ENCODE data around the gene AKR1B15.

AKR1B15 gene

DNA sequence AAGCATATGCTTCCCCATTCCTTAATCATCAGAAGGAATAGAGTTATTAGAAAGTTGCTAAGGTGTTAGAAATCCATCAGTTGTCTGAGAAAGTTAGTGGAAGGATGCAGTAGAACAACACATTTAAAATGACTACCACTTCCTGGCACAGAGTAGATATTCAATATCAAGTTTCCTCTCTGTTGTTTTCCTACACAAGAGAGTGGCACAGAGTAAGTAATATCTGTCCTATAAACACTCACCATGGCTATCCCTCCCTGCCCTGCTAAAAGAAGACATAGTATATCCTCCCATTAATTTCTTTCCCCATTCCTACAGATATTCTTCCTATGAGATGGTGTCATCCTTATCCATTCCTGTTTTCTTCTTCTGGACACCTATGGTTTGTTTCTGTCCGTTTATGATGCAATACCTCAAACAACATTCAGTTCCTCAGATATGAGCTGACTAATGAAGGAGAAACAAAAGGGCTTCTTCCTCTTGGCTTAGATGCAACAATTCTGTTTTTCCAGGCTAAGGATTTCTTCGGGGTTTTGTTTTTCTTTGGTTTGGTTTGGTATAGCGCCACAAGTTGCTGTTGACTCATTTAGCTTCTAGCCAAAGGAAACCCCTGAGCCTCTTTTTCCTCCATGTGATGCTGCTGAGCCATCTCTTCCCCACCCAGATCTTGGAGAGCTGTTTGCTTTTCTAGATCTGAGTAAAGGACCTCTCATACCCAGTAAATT, 64.9 kb downstream of the AKR1B15 start:
- no peak overlapping the region for H3K4me3 ChIP-seq (ENCODE audit: low read depth, low read length)

DNA sequence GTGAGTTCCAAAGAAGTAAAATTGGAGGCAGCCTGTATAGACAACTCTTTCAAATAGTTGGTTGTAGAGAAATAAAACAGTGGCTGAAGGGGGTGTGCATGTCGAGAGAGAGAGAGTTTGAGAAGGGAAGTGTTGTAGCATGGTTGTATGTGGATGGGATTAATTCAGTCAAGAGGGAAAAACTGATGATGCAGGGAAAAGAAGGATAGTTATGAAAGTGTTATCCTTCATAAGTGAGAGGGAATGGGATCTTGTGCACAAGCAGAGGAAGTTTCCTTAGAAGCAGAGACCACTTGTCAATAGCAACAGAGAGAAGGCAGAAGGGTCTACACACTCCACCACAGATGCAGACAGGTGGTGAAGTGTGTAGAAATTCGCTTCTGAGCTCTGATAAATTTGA, 67.7 kb downstream of the AKR1B15 start:
- H3K4me3 ChIP-seq (ENCODE audit: low read depth, low read length), result no peak overlapping the region

DNA sequence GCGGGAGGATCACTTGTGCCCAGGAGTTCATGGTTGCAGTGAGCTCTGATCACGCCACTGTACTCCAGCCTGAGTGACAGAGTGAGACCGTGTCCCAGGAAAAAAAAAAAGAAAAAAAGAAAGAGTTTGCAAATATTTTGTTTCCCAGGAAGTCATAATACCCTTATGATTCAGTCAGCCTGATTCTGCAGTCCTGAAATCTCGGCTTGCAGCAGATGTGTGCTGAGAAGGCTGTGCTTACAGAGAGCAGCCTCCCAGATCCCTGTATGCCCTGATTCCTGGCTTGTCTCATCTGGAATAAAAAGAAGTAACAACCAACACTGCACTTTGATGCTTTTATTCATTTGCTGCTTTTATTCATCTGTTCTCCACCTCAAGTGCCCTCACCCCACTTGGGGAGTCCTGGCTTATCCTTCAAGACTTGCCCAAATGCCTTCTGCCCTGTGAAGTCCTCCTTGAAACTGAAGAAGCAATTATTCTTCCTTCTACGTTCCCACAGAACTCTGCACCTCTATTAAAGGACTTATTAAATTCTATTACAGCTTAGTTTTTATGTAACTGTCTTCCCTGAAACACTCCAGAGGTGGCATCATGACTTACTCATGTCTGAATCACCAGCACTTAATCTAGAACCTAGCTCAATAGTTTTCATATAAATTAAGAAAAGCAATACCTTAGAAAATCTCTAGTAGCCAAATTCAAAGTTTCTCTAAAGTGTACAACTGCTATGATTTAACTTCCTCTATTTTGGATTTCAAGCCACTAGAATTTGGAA, 70.0 kb downstream of the AKR1B15 start:
- no peak overlapping the region for H3K4me3 ChIP-seq (ENCODE audit: low read depth, low read length)

DNA sequence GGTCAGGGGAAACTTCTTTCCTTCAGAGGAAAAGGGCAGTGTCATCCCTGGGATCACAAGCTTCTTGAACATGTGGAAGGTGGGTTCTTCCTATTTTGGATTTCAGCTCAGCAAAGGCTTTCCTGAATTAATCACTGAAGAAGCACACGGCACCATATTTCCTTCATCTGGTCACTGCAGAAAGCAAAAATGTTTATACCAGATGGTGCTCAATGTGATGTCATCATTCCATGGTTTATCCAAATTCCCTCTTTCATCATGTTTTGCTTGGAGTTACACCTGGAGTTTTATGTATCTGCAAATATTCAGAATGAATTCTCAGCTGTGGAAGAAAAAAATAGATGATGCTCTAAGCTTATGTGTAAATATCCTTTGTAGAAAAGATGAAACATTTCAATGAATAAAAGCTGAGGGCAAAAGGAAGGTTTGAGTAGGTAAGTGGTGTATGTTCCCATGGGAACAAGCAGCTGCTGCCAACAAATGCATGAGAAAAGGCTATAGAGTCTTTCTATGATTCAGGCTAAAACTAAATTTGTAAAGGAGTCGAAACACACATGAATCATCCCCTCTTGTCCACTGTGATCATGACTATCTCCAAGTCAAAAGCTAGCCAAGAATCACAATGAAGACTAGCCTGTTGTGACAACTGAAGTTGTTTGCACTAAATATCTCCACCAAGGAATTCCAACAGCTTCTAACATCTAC, 70.9 kb downstream of the AKR1B15 start:
- no peak overlapping the region for H3K4me3 ChIP-seq (ENCODE audit: low read depth, low read length)

DNA sequence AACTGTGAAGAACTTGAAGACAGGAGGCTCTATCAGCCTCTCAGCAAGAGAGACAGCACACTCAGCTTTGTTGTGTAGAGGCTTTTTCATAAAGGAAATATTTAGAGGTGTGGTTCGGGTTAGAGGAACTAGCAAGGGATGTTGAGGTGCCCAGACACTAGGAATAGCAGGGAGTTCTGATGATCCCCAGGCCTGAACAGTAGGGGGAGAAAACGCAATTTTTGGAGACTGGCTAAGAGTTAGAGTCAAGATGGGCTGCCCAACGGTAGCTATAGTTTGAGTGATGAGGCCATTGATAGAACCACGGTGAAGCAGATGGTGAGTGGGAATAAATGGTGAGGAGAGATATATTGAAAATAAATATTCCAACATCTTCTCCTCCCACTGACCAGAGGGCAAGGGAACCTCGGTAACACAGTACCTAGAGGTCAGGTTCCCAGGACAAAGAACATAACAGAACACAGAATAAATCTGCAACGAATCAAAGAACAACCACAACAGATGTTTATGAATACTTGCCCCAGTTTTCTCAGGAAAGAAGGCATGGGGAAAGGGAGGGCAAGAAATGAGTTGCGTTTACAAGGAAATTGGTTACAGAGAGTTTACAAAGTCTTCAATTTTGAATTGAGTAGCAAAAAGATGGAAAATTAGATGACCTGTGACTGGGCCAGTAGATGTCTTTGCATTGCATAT, 73.5 kb downstream of the AKR1B15 start:
- no peak overlapping the region for H3K4me3 ChIP-seq (ENCODE audit: low read depth, low read length)

DNA sequence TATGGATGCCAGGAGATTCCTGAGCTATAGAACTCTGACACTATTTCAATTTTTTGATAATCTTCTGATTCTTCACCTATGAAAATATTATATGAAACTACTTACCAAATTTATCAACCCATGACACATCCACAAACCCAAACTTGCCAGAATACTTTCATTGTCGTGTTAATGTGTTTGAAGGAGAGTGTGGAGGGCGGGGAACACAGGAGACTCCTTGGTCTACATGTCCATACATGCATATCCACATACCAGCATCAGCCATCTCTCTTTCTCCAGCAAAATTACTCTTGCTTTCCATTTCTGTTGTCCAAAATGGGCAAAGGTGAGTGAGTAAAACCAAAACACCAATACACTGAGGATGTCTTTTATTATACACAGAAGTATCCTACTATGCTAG, 74.3 kb downstream of the AKR1B15 start:
- no peak overlapping the region for H3K4me3 ChIP-seq (ENCODE audit: low read depth, low read length)

DNA sequence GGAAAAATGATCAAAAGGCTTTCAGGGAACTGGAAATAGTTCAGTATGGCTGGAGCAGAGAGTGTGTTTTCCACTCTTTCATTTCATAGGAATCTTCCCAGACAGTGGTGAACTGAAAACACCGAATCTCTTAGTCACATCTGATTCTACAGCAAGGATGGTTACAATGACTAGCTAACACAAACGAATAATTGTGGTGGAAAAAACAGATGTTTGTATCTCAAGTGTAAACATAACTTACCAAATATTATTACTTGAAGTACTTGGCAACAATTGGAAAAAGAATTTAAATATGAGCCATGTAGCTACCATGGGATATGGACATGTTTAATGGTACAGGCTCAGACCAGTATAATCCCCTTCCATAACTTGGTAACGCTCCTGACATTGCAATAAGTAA, 76.6 kb downstream of the AKR1B15 start:
- no peak overlapping the region for H3K4me3 ChIP-seq (ENCODE audit: low read depth, low read length)

DNA sequence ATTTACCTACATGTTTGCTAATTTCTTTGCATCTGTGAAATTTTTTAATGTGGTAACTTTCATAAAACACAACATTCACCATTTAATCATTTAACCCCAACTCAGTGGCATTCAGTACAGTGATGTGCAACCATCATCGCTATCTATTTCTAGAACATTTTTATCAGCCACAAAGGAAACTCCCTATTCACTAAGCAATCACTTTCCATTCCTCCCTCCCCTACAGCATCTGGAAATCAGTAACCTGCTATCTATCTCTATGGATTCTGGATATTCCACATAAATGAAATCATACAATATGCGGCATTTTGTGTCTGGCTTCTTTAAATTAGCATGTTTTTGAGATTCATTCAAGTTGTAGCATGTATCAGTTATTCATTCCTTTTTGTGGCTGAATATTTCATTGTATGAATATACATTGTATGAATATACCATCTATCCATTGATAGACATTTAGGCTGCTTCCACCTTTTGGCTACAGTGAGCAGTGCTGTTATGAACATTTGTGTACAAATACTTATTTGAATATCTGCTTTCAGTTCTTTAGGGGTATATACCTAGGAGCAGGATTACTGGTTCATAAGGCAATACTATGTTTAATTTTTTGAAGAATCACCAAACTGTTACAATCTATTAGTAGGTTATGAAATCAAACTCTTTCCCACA, 78.3 kb downstream of the AKR1B15 start:
- H3K4me3 ChIP-seq (ENCODE audit: low read depth, low read length), result no peak overlapping the region

DNA sequence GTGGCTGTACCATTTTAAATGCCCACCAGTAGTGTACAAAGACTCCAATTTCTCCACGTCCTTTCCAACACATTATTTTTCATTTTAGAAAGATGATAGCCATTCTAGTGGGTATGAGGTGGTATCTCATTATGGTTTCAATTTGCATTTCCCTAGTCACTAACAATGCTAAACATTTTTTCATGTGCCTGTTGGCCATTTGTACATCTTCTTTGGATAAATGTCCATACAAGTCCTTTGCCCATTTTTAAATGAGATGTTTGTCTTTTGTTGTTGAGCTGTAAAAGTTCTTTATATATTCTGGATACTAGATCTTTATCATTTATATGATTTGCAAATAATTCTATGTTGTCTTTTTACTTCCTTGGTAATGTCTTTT, 78.9 kb downstream of the AKR1B15 start:
- no peak overlapping the region for H3K4me3 ChIP-seq (ENCODE audit: low read depth, low read length)

DNA sequence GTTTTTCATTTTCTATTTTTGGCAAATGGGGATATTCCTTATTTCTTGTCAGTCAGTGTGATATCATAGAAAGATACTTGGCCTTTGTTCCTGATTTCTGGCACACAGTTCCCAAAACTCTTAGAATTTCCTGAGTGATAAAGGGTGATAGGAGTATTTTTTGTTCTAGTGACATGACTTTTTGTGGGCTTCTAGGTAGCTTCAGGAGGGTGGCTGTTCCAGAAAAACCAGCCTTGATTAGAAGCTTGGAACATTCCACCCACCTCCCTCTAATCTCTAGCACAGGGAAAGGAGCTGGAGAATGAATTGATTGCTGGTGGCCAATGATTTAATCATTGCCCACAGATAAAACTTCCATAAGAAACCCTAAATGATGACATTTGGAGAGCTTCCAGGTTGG, 80.5 kb downstream of the AKR1B15 start:
- H3K4me3 ChIP-seq (ENCODE audit: low read depth, low read length), result no peak overlapping the region
